Heart right ventricle (tissue), 16 donors: ENCODE results near the gene HIF1AN. TPM values are rescaled to one million over a fixed set of nuclear protein-coding genes. Genes with fewer than 3 reads are reported as not detected.

ENCODE experiments used
- ATAC-seq, 8 donors: fragments of 200-7000 bp; cut with Tn5 transposase; one replicate each; pipeline ENCODE4 v1.9.1; 2020; ENCODE audit warnings: mild to moderate bottlenecking in 8 of 8, moderate library complexity in 8 of 8, moderate number of reproducible peaks in 1 of 8
- DNase-seq, 2 donors: peaks; one replicate each; pipeline ENCODE4 v3.0.0-alpha.2; 2020
- H3K27ac ChIP-seq, 10 donors: fragments of 200-600 bp; sonication (generic) in 2 of 10; one replicate each; pipeline versions ENCODE4 v1.5.0 to v1.8.0; 2020 to 2022; ENCODE audit warnings: mild to moderate bottlenecking in 3 of 10
- H3K27me3 ChIP-seq, 7 donors: fragments of 200-600 bp; one replicate each; pipeline ENCODE4 v1.8.0; 2021 to 2022; ENCODE audit warnings: mild to moderate bottlenecking in 2 of 7
- H3K36me3 ChIP-seq, 9 donors: fragments of 200-600 bp; sonication (generic) in 1 of 9; one replicate each; pipeline versions ENCODE4 v1.5.0 to v1.8.0; 2020 to 2022; ENCODE audit warnings: mild to moderate bottlenecking in 2 of 9
- H3K4me1 ChIP-seq, 9 donors: fragments of 200-600 bp; sonication (generic) in 1 of 9; one replicate each; pipeline versions ENCODE4 v1.5.0 to v1.8.0; 2020 to 2022; ENCODE audit warnings: mild to moderate bottlenecking in 4 of 9
- H3K4me3 ChIP-seq, 10 donors: fragments of 200-600 bp; sonication (generic) in 2 of 10; one replicate each; pipeline versions ENCODE4 v1.5.0 to v1.8.0; 2020 to 2022; ENCODE audit warnings: mild to moderate bottlenecking in 7 of 10, moderate library complexity in 2 of 10
- H3K9me3 ChIP-seq, 11 donors: fragments of 200-600 bp in 10 of 11; sonication (generic) in 2 of 11; one replicate each; pipeline versions ENCODE4 v1.5.0 to v1.8.0; 2013 to 2022; ENCODE audit warnings: mild to moderate bottlenecking in 2 of 11, control low read depth in 1 of 11, moderate library complexity in 1 of 11
- CTCF ChIP-seq, 9 donors: fragments of 200-600 bp; sonication (generic) in 2 of 9; IDR thresholded peaks; one replicate each; pipeline versions ENCODE4 v1.5.0 to v1.8.0; 2021 to 2022; ENCODE audit warnings: antibody characterized with exemption in 9 of 9, mild to moderate bottlenecking in 5 of 9, moderate library complexity in 1 of 9
- WGBS, 2 donors: extraction: QIAGEN DNeasy Blood & Tissue Kit; methylation state at CpG; one replicate each; pipeline ENCODE4 v1.1.7; 2013; ENCODE audit warnings: inconsistent platforms in 1 of 2; 5-methylcytosine and 5-hydroxymethylcytosine counted together
- intact Hi-C, 10 donors: fragments of 100-400 bp; cut with DNase I; formaldehyde crosslinking; loops; one replicate each; pipeline versions ENCODE4 v1.11.1 to v1.14.2; 2022
- polyA plus RNA-seq, 2 donors: library from polyadenylated mRNA; stranded (reverse); fragments of 200-250 nt; gene quantifications; one replicate each; pipeline ENCODE4 v1.2.3, GENCODE V29; 2013
- total RNA-seq, 10 donors: library from RNA; stranded (reverse); fragmentation: NEBNext Ultra II Directional in 3 of 10; extraction: Animal tissue kit (Norgen Biotek cat#: 25700) in 3 of 10; gene quantifications; one replicate each; pipeline versions ENCODE4 v1.2.1 to v1.2.4, GENCODE V29; 2021 to 2023
- donor health status: Arrhythmogenic right ventricular cardiomyopathy.
- donor health status: ischemic (EF 13 %, LVEDD 7.1; RV severe dilation, severe dysfunction).
- donor health status: healthy with polysubstance abuse.
- donor health status: DM: no; HTN: yes; CAD: no.
- donor health status: DM: no; HTN: no; CAD: no.
- donor health status: ischemic (EF 25% LVEDD 6.9; RV normal size, moderate dysfunction).
- donor health status: ischemic (EF 25% LVEDD 5.7; RV mildly dilated, moderate dysfunction).
- donor health status: healthy.
- donor health status: DM: yes; HTN: yes; CAD: no.
- donor health status: Ischemic cardiomyopathy.
- donor health status: ischemic (EF 35%, LVEDD 5.7; RV mildly dilated, moderate dysfunction).
- donor health status: nonischemic (EF 11% LVEDD 7.7; RV severe dilation, severe dysfunction).
- donor health status: DM: yes; HTN: yes; CAD: no.
- donor health status: PGD.
- donor health status: ischemic (EF 29% LVEDD 5.4; RV normal size, mild dysfunction).
- donor health status: nonischemic (EF 23%, LVEDD 6.1; RV moderate dilation, normal function).

HIF1AN gene
- total and polyA plus RNA-seq, 12 donors: 7.1 to 66.8 (median 48.4) TPM

GRCh38 chr10:100496567-100496966 lies 39.2 kb upstream of the HIF1AN start:
- Histone ChIP-seq H3K4me3 (no peak overlapping the region), H3K27me3 (no peaks in the 10 kb centered on the region), H3K27ac (no peak overlapping the region), H3K9me3 (no peaks in the 10 kb centered on the region), H3K36me3 (peaks cover 0 to 100% (median 47%) of the 10 kb centered on the region in 9 donors), H3K4me1 (no peaks in the 10 kb centered on the region)
- no peak for DNase-seq
- intact Hi-C loops: no loop called here
- WGBS, 2 donors: 97 to 100% methylated on average over 2 of the region's 2 CpGs
- no peak for TF ChIP-seq CTCF (IDR thresholded peaks at IDR 0.05)
- ATAC-seq: no peak

DNA sequence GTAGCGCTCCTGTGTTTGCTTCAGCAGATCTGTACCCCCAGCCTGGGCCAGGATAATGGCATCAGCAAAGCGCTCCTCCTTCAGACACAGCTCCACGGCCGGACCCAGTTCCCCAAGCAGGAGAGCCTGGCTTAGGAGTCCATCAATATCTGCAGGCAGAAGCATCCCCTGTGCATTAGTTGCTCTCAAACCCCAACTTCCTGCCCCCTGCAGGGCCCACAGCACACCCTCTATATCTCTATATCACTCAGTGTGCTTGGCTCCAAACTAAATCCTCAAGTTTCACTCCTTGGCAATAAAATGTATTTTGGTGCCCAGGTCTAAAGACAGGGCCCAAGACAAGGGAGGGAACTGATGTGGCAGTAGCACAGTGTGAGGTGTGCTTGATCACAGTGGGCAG lies 37.7 kb upstream of the HIF1AN start:
- Histone ChIP-seq H3K27me3 (no peaks in the 10 kb centered on the region), H3K36me3 (peaks cover 0 to 100% (median 52%) of the 10 kb centered on the region in 9 donors), H3K4me1 (no peaks in the 10 kb centered on the region), H3K27ac (no peak overlapping the region), H3K9me3 (no peaks in the 10 kb centered on the region), H3K4me3 (no peak overlapping the region)
- DNase-seq (no peak), ATAC-seq (no peak)
- no peak for TF ChIP-seq CTCF (IDR thresholded peaks at IDR 0.05)
- intact Hi-C loops: no loop called here
- WGBS, 2 donors: 95 to 96% methylated on average over 4 of the region's 4 CpGs

- no peak for TF ChIP-seq CTCF (IDR thresholded peaks at IDR 0.05)
- peaks cover 0 to 96% (median 46%) of the 10 kb centered on the region in 9 donors for H3K36me3 ChIP-seq
- no peaks in the 10 kb centered on the region for H3K27me3 ChIP-seq
- no peak overlapping the region for H3K4me3 ChIP-seq
- ATAC-seq (no peak), DNase-seq (no peak)
- intact Hi-C loops: loop anchor here in 1 of 10 donors (10.0 kb wide), 1 partner anchor 67 kb away; no protein-coding TSS in a partner anchor
- H3K27ac ChIP-seq: no peak overlapping the region
- H3K9me3 ChIP-seq: no peaks in the 10 kb centered on the region
- no peaks in the 10 kb centered on the region for H3K4me1 ChIP-seq
Measured at GRCh38 chr10:100501423-100501822, 34.3 kb upstream of the HIF1AN start.

- intact Hi-C loops: loop anchor here in 1 of 10 donors (10.0 kb wide), 1 partner anchor 68 kb away; no protein-coding TSS in a partner anchor
- 95 to 100% methylated on average over 1 of the region's 1 CpG for WGBS, 2 donors
- no peak for TF ChIP-seq CTCF (IDR thresholded peaks at IDR 0.05)
Measured at GRCh38 chr10:100502926-100503494, 32.7 kb upstream of the HIF1AN start.

More at GRCh38 chr10:100502926-100503494, 32.7 kb upstream of the HIF1AN start:
- H3K9me3 ChIP-seq: no peaks in the 10 kb centered on the region
- no peaks in the 10 kb centered on the region for H3K27me3 ChIP-seq
- ATAC-seq (no peak), DNase-seq (no peak)
- H3K4me3 ChIP-seq: no peak overlapping the region
- no peak overlapping the region for H3K27ac ChIP-seq
- H3K36me3 ChIP-seq: peaks cover 0 to 96% (median 37%) of the 10 kb centered on the region in 9 donors
- no peaks in the 10 kb centered on the region for H3K4me1 ChIP-seq
